ENCODE measurements around the gene RGS10.

- TF ChIP-seq CTCF (IDR thresholded peaks at IDR 0.05) (no peak), POLR2AphosphoS5 (IDR thresholded peaks at IDR 0.05) (no peak), POLR2A (IDR thresholded peaks at IDR 0.05) (no peak), EP300 (IDR thresholded peaks at IDR 0.05) (no peak)
Observed at GRCh38 chr10:119535837-119536507, 6.5 kb downstream of the RGS10 start.
